GM18507 (cell line): Measurements from ENCODE around the gene NRXN2.

Experiments used
- DNase-seq: peaks from one replicate; pipeline ENCODE4 v3.0.0; 2011; ENCODE audit warnings: low read depth; ENCODE audit not compliant: insufficient read length; ENCODE audit errors: extremely low spot score
- FAIRE-seq: peaks from 2 replicates; lab custom pipeline; 2011; peaks lifted over from hg19 to GRCh38; lab: Jason Lieb, UNC

Gene NRXN2

GRCh38 chr11:64619811-64620380 lies 103.1 kb downstream of the NRXN2 start:
- FAIRE-seq: no peak
- no peak for DNase-seq

DNA sequence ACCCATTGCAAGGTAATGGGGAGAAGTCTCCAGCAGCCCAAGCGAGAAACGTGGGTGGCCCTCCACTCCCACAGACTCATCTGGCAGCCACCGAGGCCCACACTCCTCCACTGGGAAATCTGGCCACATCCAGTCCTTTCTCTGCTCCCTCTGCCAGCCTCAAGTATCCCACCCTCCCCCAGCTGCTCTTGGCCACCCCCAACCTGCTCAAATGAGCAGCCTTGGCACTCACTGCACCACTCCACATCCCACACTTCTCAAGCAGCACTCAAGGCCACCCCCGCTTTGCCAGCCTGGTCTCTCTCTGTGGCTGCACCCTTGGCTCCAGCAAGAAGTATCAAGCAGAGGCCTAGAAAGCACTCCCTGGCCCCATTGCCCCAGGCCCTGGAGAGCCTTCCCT lies 103.8 kb downstream of the NRXN2 start:
- DNase-seq (no peak), FAIRE-seq (no peak)

DNA sequence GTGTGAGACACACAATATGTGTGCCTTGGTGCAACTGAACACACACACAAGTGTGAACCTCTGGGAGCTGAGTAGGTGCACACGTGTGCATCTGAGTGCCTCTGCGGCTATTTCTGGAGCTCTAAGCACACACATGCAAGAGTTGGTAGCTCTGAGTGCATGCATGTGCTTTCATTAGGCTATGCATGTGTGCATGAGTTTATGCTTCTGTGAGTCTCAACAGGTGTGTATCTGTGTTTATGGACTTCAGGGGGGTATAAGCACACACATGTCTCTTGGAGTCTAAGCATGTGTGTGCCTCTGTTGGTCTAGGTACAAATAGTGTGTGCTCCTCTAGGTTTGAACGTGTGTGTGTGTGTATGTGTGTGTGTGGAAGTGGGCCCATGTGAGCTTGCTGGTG lies 106.2 kb downstream of the NRXN2 start:
- FAIRE-seq: no peak
- no peak for DNase-seq

DNA sequence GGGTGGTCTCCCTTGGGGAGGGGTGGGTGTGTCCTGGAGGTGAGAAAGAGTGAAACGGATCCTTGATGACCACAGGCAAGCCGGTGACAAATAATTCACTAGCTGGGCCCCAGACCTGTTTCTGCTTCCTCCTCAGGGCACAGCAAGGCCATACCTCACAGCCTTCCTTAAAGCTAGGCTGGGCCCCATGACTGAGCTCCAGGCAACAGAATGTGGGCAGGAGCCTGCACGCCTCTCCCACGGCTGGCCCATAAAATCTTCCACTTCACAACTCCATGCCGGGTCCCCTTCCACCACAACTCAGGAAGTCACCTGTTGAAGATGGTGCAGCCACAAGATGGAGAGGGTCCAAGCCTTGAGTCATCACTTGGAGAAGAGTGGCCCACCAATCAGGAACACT lies 108.1 kb downstream of the NRXN2 start:
- DNase-seq: no peak
- peak; percentile 70 for FAIRE-seq

DNA sequence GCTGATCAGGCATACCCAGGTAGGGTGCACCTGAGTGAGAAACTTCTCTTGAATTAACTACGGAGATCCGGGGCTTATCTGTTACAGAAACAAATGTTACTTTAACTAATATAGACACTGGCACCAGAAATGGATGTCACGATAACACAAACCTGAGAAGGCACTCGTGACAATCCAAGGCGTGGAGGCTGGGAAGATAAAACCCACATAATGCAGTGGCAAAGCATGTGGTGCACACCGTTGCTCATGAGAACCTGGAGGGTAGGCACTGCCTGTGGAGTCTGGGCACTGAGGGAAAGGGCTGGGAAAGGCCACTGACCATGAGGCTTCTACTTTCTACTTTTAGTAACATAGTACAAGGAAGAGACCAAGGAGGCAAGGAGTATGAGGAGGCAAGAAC lies 109.3 kb downstream of the NRXN2 start:
- FAIRE-seq: no peak

GRCh38 chr11:64611869-64612646 lies 110.9 kb downstream of the NRXN2 start:
- DNase-seq (no peak), FAIRE-seq (no peak)

More for the DNA sequence above, 109.3 kb downstream of the NRXN2 start:
- DNase-seq: no peak

GRCh38 chr11:64611176-64611575 lies 111.8 kb downstream of the NRXN2 start:
- FAIRE-seq (no peak), DNase-seq (no peak)

GRCh38 chr11:64610596-64610995 lies 112.4 kb downstream of the NRXN2 start:
- no peak for FAIRE-seq
- DNase-seq: no peak

- FAIRE-seq: no peak
- DNase-seq: no peak
Measured at GRCh38 chr11:64609436-64610047, 113.5 kb downstream of the NRXN2 start.

DNA sequence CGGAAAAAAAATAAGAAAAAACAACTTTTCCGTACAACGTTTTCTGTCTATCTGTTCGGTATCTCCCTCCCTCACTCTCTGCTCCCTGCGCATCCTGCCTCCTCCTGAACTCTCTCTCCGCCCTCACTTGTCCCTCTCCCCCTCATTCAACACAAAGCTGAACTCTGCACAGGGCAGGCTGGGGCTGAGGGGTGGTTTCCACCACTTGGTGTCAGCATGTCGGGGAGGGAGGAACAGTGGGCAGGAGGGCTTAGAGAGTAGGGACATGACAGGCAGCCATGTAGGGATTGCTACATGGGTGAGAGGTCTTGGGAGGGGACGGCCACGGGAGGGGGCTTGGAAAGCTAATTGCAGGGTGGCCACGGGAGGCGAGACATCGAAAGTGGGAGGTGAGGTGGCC lies 114.4 kb downstream of the NRXN2 start:
- FAIRE-seq (no peak), DNase-seq (no peak)

- DNase-seq (no peak), FAIRE-seq (no peak)
Measured at GRCh38 chr11:64608046-64608445, 115.0 kb downstream of the NRXN2 start.

GRCh38 chr11:64607381-64607985 lies 115.5 kb downstream of the NRXN2 start:
- DNase-seq (no peak), FAIRE-seq (no peak)

GRCh38 chr11:64606796-64607380 lies 116.1 kb downstream of the NRXN2 start:
- DNase-seq: no peak
- no peak for FAIRE-seq

GRCh38 chr11:64605656-64606585 lies 117.1 kb downstream of the NRXN2 start:
- FAIRE-seq (no peak), DNase-seq (no peak)

GRCh38 chr11:64605244-64605560 lies 117.8 kb downstream of the NRXN2 start:
- DNase-seq: no peak
- FAIRE-seq: no peak

DNA sequence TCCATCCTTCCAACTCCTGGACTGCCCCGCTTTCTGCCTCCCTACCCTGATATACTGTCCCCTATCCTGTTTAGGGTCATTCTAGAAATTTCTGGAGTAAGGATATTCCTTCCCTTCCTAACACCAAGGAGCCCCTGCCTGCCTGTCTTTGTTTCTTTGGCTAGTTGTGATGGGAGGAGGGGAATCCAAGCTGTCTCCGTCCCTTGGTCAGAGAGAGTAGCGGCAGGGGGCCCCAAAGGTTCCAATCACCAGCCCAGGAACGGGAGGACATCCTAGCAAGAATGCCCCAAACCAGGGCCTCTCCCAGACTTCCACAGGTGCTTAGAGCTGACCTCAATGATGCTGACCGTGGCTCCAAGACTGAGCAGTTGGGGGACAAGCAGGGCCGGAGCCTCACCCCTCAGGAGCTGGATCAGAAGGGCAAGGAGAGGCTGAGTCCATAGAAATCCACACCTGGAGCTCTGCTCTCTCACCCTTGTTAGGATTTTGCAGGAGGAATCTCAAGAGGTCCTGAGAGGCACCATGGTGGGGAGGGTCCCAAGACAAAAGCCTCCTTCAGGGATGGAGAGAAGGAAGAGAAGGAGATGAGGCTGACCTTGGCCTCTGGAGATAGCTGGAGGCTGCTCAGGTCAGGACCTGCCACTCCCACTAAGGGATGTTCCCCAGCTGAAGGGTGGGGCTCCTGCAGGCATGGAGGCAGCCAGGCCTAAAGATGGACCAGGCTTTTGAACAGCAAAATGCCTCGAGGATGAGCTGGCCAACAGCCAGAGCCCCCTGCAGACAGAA lies 118.3 kb downstream of the NRXN2 start:
- DNase-seq (no peak), FAIRE-seq (no peak)

DNA sequence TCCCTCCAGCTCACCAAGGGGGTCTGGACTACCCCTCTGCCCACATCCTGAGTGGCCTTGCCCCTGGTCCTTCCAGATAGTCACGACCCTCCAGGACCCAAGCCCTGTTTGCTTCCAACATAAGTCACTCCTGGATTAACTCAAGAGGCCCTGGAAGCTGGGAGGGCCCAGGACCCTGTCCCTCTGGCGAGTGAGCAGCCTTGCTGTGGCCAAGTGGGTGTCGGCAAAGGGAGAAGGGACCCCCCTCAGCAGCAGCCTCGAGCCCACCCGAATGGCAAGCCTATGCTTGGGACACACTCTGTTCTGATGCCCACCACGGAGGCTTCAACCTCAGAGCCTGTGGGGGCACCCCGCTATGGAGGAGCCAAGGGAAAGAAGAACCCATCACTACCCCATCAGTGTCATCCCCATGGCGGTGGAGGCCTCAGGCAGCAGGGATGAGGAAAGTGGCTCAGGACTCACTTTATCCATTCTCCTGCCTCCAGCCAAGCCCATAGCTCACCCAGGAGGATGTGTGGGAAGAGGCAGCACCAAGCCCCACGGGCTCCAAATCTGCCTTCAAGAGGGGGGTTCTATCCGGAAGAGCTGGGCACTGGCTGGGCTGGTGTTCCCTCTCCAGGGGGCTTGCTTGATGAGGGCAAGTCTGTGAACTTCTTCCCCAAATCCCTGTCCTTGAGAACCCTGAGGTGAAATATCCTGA lies 119.4 kb downstream of the NRXN2 start:
- FAIRE-seq: no peak
- no peak for DNase-seq

- DNase-seq: no peak
- FAIRE-seq: no peak
Measured at GRCh38 chr11:64602466-64603070, 120.4 kb downstream of the NRXN2 start.
